SU-DHL-6 (cell line): ENCODE results near the gene HIVEP3.

Experiments
- H2AFZ ChIP-seq: fragments of 200-600 bp; sonication (generic); 2 replicates; pipeline ENCODE4 v1.6.1; 2014; ENCODE audit warnings: low read depth, mild to moderate bottlenecking, moderate library complexity, mixed read lengths, antibody characterized with exemption, low read length; ENCODE audit not compliant: severe bottlenecking
- H3F3A ChIP-seq: fragments of 200-600 bp; shearing (Covaris generic); 2 replicates; pipeline ENCODE4 v1.6.0; 2016; ENCODE audit warnings: antibody characterized with exemption, mild to moderate bottlenecking; ENCODE audit not compliant: insufficient read depth
- H3K27ac ChIP-seq: fragments of 200-600 bp; sonication (generic); 2 replicates; pipeline ENCODE4 v1.5.1; 2016; ENCODE audit warnings: low read depth, mild to moderate bottlenecking, low read length, moderate library complexity, mixed read lengths
- H3K27me3 ChIP-seq: fragments of 200-600 bp; sonication (generic), shearing (Covaris generic); 2 replicates; pipeline ENCODE4 v1.6.0; 2014; ENCODE audit warnings: mild to moderate bottlenecking, low read length
- H3K36me3 ChIP-seq: fragments of 200-600 bp; sonication (generic); 2 replicates; pipeline ENCODE4 v1.6.1; 2014; ENCODE audit warnings: mild to moderate bottlenecking, low read length, mixed read lengths
- H3K4me2 ChIP-seq: fragments of 300-600, 200-600 bp; shearing (Covaris generic), sonication (generic); 2 replicates; pipeline ENCODE4 v1.6.0; 2014; ENCODE audit warnings: low read length, low read depth, mild to moderate bottlenecking; ENCODE audit not compliant: poor library complexity, severe bottlenecking
- H3K4me3 ChIP-seq: fragments of 200-600 bp; sonication (generic); 2 replicates; pipeline ENCODE4 v1.5.1; 2014; ENCODE audit warnings: antibody characterized with exemption, low read length, mild to moderate bottlenecking, mixed read lengths; ENCODE audit not compliant: insufficient read depth, poor library complexity, severe bottlenecking
- H3K79me2 ChIP-seq: fragments of 200-600 bp; sonication (generic); 2 replicates; pipeline ENCODE4 v1.6.1; 2014; ENCODE audit warnings: mild to moderate bottlenecking, low read length, moderate library complexity; ENCODE audit not compliant: insufficient read depth
- H3K9ac ChIP-seq: fragments of 200-600 bp; sonication (generic); 2 replicates; pipeline ENCODE4 v1.7.0; 2014; ENCODE audit warnings: mild to moderate bottlenecking, low read length
- H3K9me2 ChIP-seq: fragments of 200-600 bp; sonication (generic); replicated peaks from 2 replicates; pipeline ENCODE4 v1.6.1; 2014; ENCODE audit warnings: low read length; ENCODE audit not compliant: insufficient read depth
- H3K9me3 ChIP-seq: fragments of 200-600 bp; sonication (generic); 2 replicates; pipeline ENCODE4 v1.6.1; 2014; ENCODE audit warnings: low read length, mixed read lengths; ENCODE audit not compliant: insufficient read depth
- H4K20me1 ChIP-seq: fragments of 200-600 bp; sonication (generic); 2 replicates; pipeline ENCODE4 v1.6.1; 2014; ENCODE audit warnings: low read depth, mild to moderate bottlenecking, antibody characterized with exemption, low read length, moderate library complexity, mixed read lengths
- CTCF ChIP-seq: fragments of 200-600 bp; sonication (generic); IDR thresholded peaks from one replicate; pipeline ENCODE4 v1.5.1; 2017; ENCODE audit warnings: antibody characterized with exemption, mild to moderate bottlenecking, low read length, moderate library complexity; ENCODE audit not compliant: insufficient read depth, poor library complexity, severe bottlenecking
- EZH2phosphoT487 ChIP-seq: fragments of 200-600 bp; sonication (generic), shearing (Covaris generic); conservative IDR thresholded peaks from 2 replicates; pipeline ENCODE4 v1.6.1; 2018; ENCODE audit warnings: mild to moderate bottlenecking, antibody characterized with exemption, low read length, moderate library complexity, mixed read lengths

The HIVEP3 gene

GRCh38 chr1:41539418-41539805 lies 379.3 kb downstream of the HIVEP3 start:
- H4K20me1 ChIP-seq: no peaks in the 10 kb centered on the region
- no peak overlapping the region for H3K4me3 ChIP-seq
- H2AFZ ChIP-seq: no peak overlapping the region
- no peaks in the 10 kb centered on the region for H3K9me3 ChIP-seq
- no peaks in the 10 kb centered on the region for H3K9me2 ChIP-seq
- H3K9ac ChIP-seq: no peak overlapping the region
- peak overlapping the region; percentile 93 for H3K27ac ChIP-seq
- no peaks in the 10 kb centered on the region for H3K79me2 ChIP-seq
- H3K4me2 ChIP-seq: no peak overlapping the region
- H3F3A ChIP-seq: peaks cover 11% of the 10 kb centered on the region
- H3K27me3 ChIP-seq: no peaks in the 10 kb centered on the region
- H3K36me3 ChIP-seq: no peaks in the 10 kb centered on the region
- TF ChIP-seq CTCF: no peak
- no peak for TF ChIP-seq EZH2phosphoT487

- Histone ChIP-seq H3K36me3 (no peaks in the 10 kb centered on the region), H3K4me2 (peak overlapping the region; percentile 68), H3K79me2 (no peaks in the 10 kb centered on the region), H3K27me3 (no peaks in the 10 kb centered on the region), H3K27ac (peak overlapping the region; percentile 93), H3K4me3 (no peak overlapping the region), H3K9ac (peak overlapping the region; percentile 53), H2AFZ (no peak overlapping the region), H3F3A (peaks cover 11% of the 10 kb centered on the region), H3K9me2 (no peaks in the 10 kb centered on the region), H4K20me1 (no peaks in the 10 kb centered on the region), H3K9me3 (no peaks in the 10 kb centered on the region)
- TF ChIP-seq EZH2phosphoT487 (no peak), CTCF (no peak)
Observed at GRCh38 chr1:41538741-41539417, 379.8 kb downstream of the HIVEP3 start.

DNA sequence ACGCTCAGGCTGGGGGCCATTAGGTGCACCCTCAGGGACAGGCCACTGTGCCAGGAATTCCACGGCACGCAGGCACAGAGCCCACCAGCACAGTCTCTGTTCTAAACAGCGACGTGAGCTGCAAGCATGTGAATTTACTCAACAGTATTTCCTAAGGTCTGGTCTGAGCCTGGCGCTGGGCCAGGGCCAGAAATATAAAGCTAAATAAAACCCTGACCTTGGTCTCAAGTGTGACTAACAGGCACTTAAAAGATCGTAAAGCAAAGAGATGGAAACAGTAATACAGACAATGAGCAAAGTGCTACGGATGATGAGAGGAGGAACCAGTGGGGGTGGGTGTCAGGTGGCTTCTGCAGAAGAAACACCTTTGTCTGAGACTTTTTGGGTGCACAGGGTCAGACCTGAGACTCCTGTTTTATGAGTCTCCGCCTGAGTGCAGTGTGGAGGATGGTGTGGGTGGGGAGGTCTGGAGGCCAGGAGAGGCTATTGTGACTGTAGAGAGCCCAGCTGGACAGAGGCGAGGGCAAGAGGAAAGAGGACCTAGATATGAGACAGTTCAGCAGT lies 380.9 kb downstream of the HIVEP3 start:
- H2AFZ ChIP-seq: no peak overlapping the region
- H3K4me3 ChIP-seq: peak overlapping the region; percentile 37
- H3K36me3 ChIP-seq: no peaks in the 10 kb centered on the region

More for the DNA sequence above, 380.9 kb downstream of the HIVEP3 start:
- no peaks in the 10 kb centered on the region for H3K9me2 ChIP-seq
- H3K4me2 ChIP-seq: peak overlapping the region; percentile 68
- no peaks in the 10 kb centered on the region for H3K9me3 ChIP-seq
- H3F3A ChIP-seq: peaks cover 11% of the 10 kb centered on the region
- H3K27me3 ChIP-seq: no peaks in the 10 kb centered on the region
- H3K9ac ChIP-seq: peak overlapping the region; percentile 53
- H3K79me2 ChIP-seq: no peaks in the 10 kb centered on the region
- no peak for TF ChIP-seq EZH2phosphoT487
- TF ChIP-seq CTCF: no peak
- peak overlapping the region; percentile 93 for H3K27ac ChIP-seq
- H4K20me1 ChIP-seq: no peaks in the 10 kb centered on the region
